Lower lobe of right lung (tissue), 2 donors: Measurements from ENCODE around the gene CLASP1. TPM values are rescaled to one million over a fixed set of nuclear protein-coding genes. Genes with fewer than 3 reads are reported as not detected.

Source experiments
- ATAC-seq, 2 donors: fragments of 200-7000 bp; cut with Tn5 transposase; one replicate each; pipeline ENCODE4 v1.9.1; 2020 to 2022; ENCODE audit warnings: mild to moderate bottlenecking in 2 of 2, moderate library complexity in 2 of 2
- DNase-seq: peaks from one replicate; pipeline ENCODE4 v3.0.0-alpha.2; 2020
- H3K27ac ChIP-seq: fragments of 200-600 bp; one replicate; pipeline ENCODE4 v1.8.0; 2022
- H3K27me3 ChIP-seq: fragments of 200-600 bp; one replicate; pipeline ENCODE4 v1.8.0; 2022; ENCODE audit warnings: low read depth
- H3K36me3 ChIP-seq: fragments of 200-600 bp; one replicate; pipeline ENCODE4 v1.8.0; 2022; ENCODE audit warnings: mild to moderate bottlenecking
- H3K4me1 ChIP-seq: fragments of 200-600 bp; one replicate; pipeline ENCODE4 v1.8.0; 2022
- H3K4me3 ChIP-seq: fragments of 200-600 bp; one replicate; pipeline ENCODE4 v1.8.0; 2022; ENCODE audit warnings: mild to moderate bottlenecking
- H3K9me3 ChIP-seq: fragments of 200-600 bp; one replicate; pipeline ENCODE4 v1.8.0; 2022
- intact Hi-C: fragments of 100-400 bp; cut with DNase I; formaldehyde crosslinking; loops from one replicate; pipeline ENCODE4 v1.11.0; 2022
- total RNA-seq: library from RNA; stranded (reverse); fragmentation: NEBNext Ultra II Directional; extraction: Animal tissue kit (Norgen Biotek cat#: 25700); gene quantifications from one replicate; pipeline ENCODE4 v1.2.1, GENCODE V29; 2021
- TF ChIP-seq, protein P1 (sequence below): fragments of 200-600 bp; IDR thresholded peaks from one replicate; pipeline ENCODE4 v1.8.0; 2022; ENCODE audit warnings: antibody characterized with exemption, mild to moderate bottlenecking
- donor health status: DM: no; HTN: yes; CAD: no; lungs with severe emphysema.

The CLASP1 gene
- total RNA-seq, 1 donor from 2014 or later: 45.8 TPM

DNA sequence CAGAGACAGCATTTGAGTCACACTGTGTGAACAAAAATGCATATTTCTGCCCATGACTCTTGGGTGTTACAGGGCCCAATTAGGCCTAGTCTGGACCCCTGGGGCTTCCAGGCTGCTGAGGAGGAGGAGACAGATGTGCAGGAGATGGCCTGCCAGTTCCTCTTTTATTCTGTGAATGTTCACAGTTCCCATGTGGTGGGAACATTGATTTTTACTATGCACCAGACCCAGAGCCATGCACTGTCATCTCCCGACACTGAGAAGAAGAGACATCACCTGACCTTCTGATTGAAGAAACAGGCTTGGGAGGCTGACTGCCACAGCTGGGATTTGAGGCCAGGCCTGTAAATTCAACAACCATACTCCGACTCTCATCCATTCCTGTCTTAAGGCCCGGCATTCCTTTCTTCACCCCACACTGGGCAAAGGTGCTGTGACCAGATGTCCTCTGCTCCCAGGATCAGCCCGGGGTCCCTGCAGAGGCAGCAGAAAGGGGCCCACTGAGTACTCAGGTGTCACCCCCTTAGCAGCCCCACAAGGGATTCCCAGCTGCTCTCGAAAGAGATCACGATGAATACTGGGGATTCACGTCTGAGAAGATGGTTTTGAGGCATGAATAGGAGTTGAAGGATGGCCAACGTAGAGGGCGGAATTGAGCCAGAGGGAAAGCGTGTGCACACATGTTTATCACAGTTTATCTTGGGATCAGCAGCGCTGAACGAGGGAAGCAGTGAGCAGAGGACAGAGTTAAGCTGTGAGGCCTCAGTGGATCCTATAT, 360.6 kb downstream of the CLASP1 start:
- TF ChIP-seq, protein P1, sequence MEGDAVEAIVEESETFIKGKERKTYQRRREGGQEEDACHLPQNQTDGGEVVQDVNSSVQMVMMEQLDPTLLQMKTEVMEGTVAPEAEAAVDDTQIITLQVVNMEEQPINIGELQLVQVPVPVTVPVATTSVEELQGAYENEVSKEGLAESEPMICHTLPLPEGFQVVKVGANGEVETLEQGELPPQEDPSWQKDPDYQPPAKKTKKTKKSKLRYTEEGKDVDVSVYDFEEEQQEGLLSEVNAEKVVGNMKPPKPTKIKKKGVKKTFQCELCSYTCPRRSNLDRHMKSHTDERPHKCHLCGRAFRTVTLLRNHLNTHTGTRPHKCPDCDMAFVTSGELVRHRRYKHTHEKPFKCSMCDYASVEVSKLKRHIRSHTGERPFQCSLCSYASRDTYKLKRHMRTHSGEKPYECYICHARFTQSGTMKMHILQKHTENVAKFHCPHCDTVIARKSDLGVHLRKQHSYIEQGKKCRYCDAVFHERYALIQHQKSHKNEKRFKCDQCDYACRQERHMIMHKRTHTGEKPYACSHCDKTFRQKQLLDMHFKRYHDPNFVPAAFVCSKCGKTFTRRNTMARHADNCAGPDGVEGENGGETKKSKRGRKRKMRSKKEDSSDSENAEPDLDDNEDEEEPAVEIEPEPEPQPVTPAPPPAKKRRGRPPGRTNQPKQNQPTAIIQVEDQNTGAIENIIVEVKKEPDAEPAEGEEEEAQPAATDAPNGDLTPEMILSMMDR: no peak
- intact Hi-C loops: no loop called here

DNA sequence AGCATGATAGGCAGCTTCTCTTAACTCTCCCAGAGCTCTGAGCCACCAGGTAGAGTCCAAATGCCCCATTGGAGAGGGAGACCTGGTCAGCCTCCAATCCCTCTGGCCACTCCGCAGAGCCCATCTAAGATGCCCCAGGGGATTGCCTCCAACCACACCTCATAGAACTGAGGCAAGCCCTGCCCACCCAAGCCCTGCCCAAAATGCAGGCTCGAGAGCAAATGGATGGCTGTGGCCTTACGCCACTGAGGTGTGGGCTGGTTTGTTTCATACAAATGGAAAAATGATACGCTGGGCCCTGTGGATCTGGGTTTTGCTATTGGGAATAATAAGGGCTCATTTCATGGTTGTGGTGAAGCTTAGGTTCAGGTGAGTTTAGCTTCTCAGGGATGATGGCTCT, 361.3 kb downstream of the CLASP1 start:
- H3K9me3 ChIP-seq: no peaks in the 10 kb centered on the region
- TF ChIP-seq, protein P1: no peak
- DNase-seq (no peak), ATAC-seq (no peak)
- no peak overlapping the region for H3K27ac ChIP-seq
- H3K4me1 ChIP-seq: no peaks in the 10 kb centered on the region
- intact Hi-C loops: no loop called here
- H3K27me3 ChIP-seq: peaks cover 18% of the 10 kb centered on the region
- H3K4me3 ChIP-seq: no peak overlapping the region
- H3K36me3 ChIP-seq: no peaks in the 10 kb centered on the region

More for the DNA sequence above, 360.6 kb downstream of the CLASP1 start:
- H3K4me1 ChIP-seq: no peaks in the 10 kb centered on the region
- H3K27ac ChIP-seq: no peak overlapping the region
- no peak for ATAC-seq
- H3K9me3 ChIP-seq: no peaks in the 10 kb centered on the region
- no peaks in the 10 kb centered on the region for H3K36me3 ChIP-seq
- peaks cover 12% of the 10 kb centered on the region for H3K27me3 ChIP-seq
- no peak overlapping the region for H3K4me3 ChIP-seq
- no peak for DNase-seq

Other genes with a start within 250 kb of the CLASP1 start
- 24.8 TPM for gene RNU4ATAC, start 118.6 kb downstream of the CLASP1 start, total RNA-seq
- 29.8 TPM for gene NIFK, start 87.4 kb upstream of the CLASP1 start, total RNA-seq
- 36.2 TPM for gene TSN, start 106.2 kb upstream of the CLASP1 start, total RNA-seq